ENCODE results near the gene ZNF3. TPM values are rescaled to one million over a fixed set of nuclear protein-coding genes. Genes with fewer than 3 reads are reported as not detected.
A peak's percentile ranks its signal among the peaks of the same experiment; 100 is the strongest.

Gene ZNF3
- polyA plus RNA-seq, 1 experiment: 37.0 TPM

- no peak overlapping the region for H3K4me3 ChIP-seq (ENCODE audit: low read depth, low read length)
- H3K9me3 ChIP-seq (ENCODE audit: control insufficient read depth, insufficient read depth, low read length): peaks cover 33% of the 10 kb centered on the region
- H3K27ac ChIP-seq (ENCODE audit: low read depth, low read length): no peak overlapping the region
- DNase-seq (ENCODE audit: low read depth, low spot score): peak; percentile 72
- no peaks in the 10 kb centered on the region for H3K27me3 ChIP-seq (ENCODE audit: control insufficient read depth, insufficient read depth, low read length)
- POLR2A ChIA-PET: no interaction called here
- TF ChIP-seq, protein P1, sequence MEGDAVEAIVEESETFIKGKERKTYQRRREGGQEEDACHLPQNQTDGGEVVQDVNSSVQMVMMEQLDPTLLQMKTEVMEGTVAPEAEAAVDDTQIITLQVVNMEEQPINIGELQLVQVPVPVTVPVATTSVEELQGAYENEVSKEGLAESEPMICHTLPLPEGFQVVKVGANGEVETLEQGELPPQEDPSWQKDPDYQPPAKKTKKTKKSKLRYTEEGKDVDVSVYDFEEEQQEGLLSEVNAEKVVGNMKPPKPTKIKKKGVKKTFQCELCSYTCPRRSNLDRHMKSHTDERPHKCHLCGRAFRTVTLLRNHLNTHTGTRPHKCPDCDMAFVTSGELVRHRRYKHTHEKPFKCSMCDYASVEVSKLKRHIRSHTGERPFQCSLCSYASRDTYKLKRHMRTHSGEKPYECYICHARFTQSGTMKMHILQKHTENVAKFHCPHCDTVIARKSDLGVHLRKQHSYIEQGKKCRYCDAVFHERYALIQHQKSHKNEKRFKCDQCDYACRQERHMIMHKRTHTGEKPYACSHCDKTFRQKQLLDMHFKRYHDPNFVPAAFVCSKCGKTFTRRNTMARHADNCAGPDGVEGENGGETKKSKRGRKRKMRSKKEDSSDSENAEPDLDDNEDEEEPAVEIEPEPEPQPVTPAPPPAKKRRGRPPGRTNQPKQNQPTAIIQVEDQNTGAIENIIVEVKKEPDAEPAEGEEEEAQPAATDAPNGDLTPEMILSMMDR (IDR thresholded peaks at IDR 0.05; ENCODE audit: low read depth, low read length): no peak
- CTCF ChIA-PET: interaction anchor here (1.0 kb wide), 1 partner anchor 13 kb away, joined by 3 read pairs; no protein-coding TSS in a partner anchor
These were observed 15.9 kb downstream of the ZNF3 start for GRCh38 chr7:100065452-100066186.

DNA sequence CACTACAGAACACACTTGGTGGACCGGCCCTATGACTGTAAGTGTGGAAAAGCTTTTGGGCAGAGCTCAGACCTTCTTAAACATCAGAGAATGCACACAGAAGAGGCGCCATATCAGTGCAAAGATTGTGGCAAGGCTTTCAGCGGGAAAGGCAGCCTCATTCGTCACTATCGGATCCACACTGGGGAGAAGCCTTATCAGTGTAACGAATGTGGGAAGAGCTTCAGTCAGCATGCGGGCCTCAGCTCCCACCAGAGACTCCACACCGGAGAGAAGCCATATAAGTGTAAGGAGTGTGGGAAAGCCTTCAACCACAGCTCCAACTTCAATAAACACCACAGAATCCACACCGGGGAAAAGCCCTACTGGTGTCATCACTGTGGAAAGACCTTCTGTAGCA is 17.4 kb downstream of the ZNF3 start:
- ChIA-PET CTCF (interaction anchor here (1.9 to 2.5 kb wide), 2 partner anchors 11 to 18 kb away, joined by 8 to 13 read pairs; no protein-coding TSS in a partner anchor), POLR2A (interaction anchor here (0.5 to 0.9 kb wide), 2 partner anchors 18 to 429 kb away, joined by 3 read pairs; no protein-coding TSS in a partner anchor)
- H3K27ac ChIP-seq (ENCODE audit: low read depth, low read length): no peak overlapping the region
- TF ChIP-seq, protein P1 (IDR thresholded peaks at IDR 0.05; ENCODE audit: low read depth, low read length): no peak
- H3K4me3 ChIP-seq (ENCODE audit: low read depth, low read length): no peak overlapping the region
- H3K9me3 ChIP-seq (ENCODE audit: control insufficient read depth, insufficient read depth, low read length): peaks cover 19% of the 10 kb centered on the region
- H3K27me3 ChIP-seq (ENCODE audit: control insufficient read depth, insufficient read depth, low read length): no peaks in the 10 kb centered on the region
- DNase-seq (ENCODE audit: low read depth, low spot score): no peak

GRCh38 chr7:100063376-100063775 is 18.1 kb downstream of the ZNF3 start:
- ChIA-PET CTCF (interaction anchor here (0.6 to 2.5 kb wide), 4 partner anchors 10 to 558 kb away, joined by 4 to 13 read pairs (median 8); no protein-coding TSS in a partner anchor), POLR2A (interaction anchor here (0.9 kb wide), 1 partner anchor 19 kb away, joined by 3 read pairs; no protein-coding TSS in a partner anchor)
- Histone ChIP-seq H3K27ac (ENCODE audit: low read depth, low read length) (no peak overlapping the region), H3K4me3 (ENCODE audit: low read depth, low read length) (no peak overlapping the region), H3K27me3 (ENCODE audit: control insufficient read depth, insufficient read depth, low read length) (no peaks in the 10 kb centered on the region), H3K9me3 (ENCODE audit: control insufficient read depth, insufficient read depth, low read length) (peaks cover 12% of the 10 kb centered on the region)
- TF ChIP-seq, protein P1 (IDR thresholded peaks at IDR 0.05; ENCODE audit: low read depth, low read length): no peak
- DNase-seq (ENCODE audit: low read depth, low spot score): no peak

DNA sequence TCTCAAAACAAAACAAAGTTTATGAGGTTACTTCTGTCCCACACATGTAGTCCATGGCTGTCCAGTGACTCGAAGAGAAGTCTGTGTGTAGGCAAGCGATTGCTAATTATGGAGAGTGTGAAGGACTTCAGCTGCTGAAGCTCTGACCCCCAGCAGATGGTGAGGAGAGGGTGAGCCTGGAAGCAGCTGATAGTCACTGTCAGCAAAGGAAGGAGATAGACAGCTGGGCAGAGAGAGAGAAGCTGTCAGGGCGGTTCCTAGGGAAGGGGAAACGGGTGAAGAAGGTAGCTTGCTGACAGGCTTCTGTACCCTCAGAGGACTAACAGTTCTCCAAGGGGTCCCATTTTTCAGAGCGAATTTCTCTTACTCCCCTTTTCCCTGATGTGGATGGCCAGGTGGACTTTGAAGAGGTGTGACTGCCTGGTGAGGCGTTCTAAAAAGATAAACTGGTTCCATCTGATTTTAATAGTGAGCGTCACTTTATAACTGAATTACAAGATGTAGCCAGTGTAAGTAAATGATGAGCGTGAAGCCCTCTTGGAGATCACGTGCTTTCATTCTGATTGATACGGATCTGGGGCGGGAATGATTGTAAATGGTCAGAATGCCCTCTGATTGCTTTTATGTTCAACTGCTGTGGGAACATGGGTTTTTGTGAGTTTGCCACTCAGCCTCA is 19.9 kb downstream of the ZNF3 start:
- DNase-seq (ENCODE audit: low read depth, low spot score): no peak
- H3K27me3 ChIP-seq (ENCODE audit: control insufficient read depth, insufficient read depth, low read length): no peaks in the 10 kb centered on the region
- POLR2A ChIA-PET: no interaction called here

More for the DNA sequence above, 19.9 kb downstream of the ZNF3 start:
- CTCF ChIA-PET: interaction anchor here (0.6 to 2.5 kb wide), 3 partner anchors 21 to 74 kb away, joined by 3 to 13 read pairs (median 6); no protein-coding TSS in a partner anchor
- H3K4me3 ChIP-seq (ENCODE audit: low read depth, low read length): no peak overlapping the region
- no peak overlapping the region for H3K27ac ChIP-seq (ENCODE audit: low read depth, low read length)
- TF ChIP-seq, protein P1 (IDR thresholded peaks at IDR 0.05; ENCODE audit: low read depth, low read length): no peak
- peaks cover 8% of the 10 kb centered on the region; the same call in 1 of the 2 replicates for H3K9me3 ChIP-seq (ENCODE audit: control insufficient read depth, insufficient read depth, low read length)

Measured in AG04450 (cell line).